NOMO-1 treated with DMSO at 0.1 percent for 48 hours (cell line): ENCODE results near the gene TOM1L2.
"Not testable (repeated sequence)": the region's sequence is repeated elsewhere in the genome, so short reads cannot be mapped to it uniquely, and the experiment has no call there.

ENCODE experiments used
- DNase-seq: peaks from one replicate; lab custom pipeline; 2025; ENCODE audit not compliant: unreplicated experiment; lab: John Stamatoyannopoulos, UW

The TOM1L2 gene

GRCh38 chr17:17971431-17972125, 622 bp downstream of the TOM1L2 start:
- DNase-seq: no peak

DNA sequence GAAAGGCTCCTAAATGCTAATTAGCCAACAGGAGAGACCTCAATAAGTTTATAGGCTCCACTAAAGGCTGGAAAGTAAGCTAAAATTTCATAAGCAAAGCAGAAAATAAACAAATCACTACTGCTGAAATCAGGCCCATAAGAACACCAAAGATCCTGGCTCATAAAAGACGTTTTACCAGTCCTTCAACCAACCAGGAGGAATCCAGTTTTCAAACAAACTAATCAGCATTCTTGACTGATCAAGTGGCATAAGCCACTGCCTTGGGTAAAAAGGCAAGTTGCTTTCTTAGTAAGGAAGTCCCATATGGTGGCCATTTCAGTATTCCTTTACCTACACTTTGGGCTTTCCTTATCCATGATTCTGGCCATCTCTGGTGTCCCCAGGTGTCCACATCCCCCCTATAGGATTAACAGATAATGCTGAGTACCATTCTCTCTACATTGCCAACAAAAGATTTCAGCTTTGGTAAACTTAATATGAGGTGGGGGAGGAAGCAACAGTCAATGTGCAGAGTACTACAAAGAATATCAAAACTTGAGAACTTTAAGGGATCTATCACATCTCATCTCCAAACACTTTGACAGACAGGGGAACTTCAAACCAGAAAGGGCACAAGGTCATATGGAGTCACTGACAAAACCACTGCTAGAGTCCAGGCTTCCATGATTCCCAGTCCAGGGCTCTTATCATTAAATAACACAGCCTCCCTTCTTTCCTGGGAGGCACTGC, 1.3 kb downstream of the TOM1L2 start:
- no peak for DNase-seq

DNA sequence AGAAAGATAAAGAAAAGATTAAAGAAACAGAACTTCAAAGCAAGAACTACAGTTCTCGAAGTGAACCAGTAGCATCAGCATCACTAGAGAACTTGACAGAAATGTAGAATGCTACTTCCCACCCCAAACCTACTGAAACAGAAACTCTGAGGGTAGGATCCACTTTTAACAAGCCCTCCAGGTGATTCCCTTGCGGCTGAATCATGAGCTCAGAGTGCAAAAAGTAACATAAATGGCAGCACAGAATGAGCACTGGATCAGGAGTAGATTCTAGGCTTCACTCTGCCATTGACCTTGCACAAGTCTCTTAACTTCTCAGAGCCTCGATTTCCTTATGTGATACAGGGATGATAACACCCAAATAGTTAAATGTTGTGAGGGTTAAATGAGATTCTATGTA, 5.8 kb downstream of the TOM1L2 start:
- no peak for DNase-seq

- DNase-seq: no peak
These were observed 7.0 kb downstream of the TOM1L2 start for GRCh38 chr17:17965152-17965721.

DNA sequence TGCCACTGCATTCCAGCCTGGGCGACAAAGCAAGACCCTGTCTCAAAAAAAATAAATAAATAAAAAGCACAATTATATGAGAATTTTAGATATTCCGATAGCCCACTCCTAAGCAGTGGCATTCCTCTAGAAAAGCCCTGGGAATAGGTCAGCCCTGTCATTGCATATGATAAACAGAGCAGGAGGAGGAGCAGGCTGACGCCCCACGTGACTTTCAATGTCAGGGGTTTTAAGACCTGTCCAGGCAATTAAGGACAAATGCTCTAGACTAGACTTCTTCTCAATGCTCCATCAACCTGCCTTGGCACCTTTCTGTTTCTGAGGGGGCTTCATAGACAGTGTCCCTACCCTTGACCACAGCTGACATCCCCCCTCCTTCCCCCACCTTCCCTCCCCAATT, 7.5 kb downstream of the TOM1L2 start:
- DNase-seq: no peak

DNA sequence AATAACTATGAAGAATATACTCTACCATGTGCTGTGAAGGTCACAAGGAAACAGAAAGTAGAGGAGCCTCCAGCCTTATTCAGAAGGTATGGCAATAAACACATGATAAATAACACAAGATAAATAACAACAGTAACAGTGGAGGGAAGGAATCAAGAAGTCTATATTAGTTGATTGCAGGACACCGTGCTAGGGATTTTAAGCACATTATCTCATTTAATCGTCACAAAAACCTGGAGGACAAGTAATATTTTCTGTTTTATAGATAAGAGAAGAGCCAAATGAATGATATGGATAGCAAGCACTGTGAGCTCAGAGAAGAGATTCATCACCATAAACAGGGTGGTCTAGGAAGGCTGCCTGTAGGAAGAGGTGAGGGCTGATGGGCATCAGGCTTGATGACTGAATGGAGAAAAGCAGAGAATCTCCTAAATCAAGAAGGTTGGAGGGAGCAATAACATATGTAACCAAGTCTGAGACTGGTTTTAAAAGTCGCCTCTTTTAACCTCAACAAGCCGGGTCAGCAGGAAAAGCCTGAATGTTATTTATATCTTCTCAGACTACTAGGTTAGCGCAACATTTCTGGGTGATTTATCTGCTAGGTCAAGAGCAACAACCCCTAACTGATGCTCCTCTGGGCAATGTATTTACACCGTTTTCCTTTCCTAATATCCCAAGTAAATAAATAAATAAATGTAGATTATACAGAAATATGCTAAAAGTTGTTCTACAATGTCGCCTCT, 8.3 kb downstream of the TOM1L2 start:
- no peak for DNase-seq

DNA sequence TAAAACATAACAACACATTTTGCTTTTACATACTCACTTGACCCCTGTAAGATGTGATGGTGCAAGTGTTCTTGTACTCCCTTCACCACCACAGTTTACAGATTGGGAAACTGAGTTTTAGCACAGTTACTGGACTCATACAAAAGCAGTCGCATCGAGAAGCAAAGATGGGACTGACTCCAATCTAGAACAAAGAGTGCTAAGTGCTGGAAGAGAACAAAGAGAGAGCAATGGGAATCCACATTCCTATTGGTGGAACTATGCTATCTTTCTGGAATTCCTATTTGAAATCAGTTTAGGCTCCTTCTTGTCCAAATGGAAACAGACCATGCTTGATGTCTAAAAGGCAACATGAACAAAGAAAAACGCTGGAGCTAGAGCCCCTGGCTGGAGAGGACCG, 9.1 kb downstream of the TOM1L2 start:
- DNase-seq: no peak

GRCh38 chr17:17960500-17961030, 11.6 kb downstream of the TOM1L2 start:
- DNase-seq: no peak

- no peak for DNase-seq
These were observed 12.5 kb downstream of the TOM1L2 start for GRCh38 chr17:17959520-17960361.

DNA sequence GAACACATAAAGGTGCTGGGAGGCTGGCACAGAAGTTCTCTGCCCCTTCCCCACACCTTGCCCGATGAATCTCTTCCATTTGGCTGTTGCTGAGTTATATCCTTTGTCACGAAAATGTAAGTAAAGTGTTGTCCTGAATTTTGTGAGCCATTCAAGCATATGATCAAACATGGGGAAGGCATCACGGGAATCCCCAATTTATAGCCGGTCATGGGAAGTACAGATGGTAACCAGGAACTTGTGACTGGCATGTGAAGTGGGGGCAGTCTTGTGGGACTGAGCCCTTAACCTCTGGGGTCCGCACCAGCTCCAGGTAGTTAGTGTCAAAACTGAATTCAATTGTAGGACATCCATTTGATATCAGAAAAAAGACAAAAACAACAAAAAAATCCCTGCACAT, 13.2 kb downstream of the TOM1L2 start:
- no peak for DNase-seq

- DNase-seq: no peak
These were observed 14.7 kb downstream of the TOM1L2 start for GRCh38 chr17:17957584-17957916.

- DNase-seq: not testable (repeated sequence)
These were observed 16.3 kb downstream of the TOM1L2 start for GRCh38 chr17:17955790-17956341.

GRCh38 chr17:17954079-17954478, 18.1 kb downstream of the TOM1L2 start:
- DNase-seq: no peak

GRCh38 chr17:17952691-17953090, 19.5 kb downstream of the TOM1L2 start:
- no peak for DNase-seq

DNA sequence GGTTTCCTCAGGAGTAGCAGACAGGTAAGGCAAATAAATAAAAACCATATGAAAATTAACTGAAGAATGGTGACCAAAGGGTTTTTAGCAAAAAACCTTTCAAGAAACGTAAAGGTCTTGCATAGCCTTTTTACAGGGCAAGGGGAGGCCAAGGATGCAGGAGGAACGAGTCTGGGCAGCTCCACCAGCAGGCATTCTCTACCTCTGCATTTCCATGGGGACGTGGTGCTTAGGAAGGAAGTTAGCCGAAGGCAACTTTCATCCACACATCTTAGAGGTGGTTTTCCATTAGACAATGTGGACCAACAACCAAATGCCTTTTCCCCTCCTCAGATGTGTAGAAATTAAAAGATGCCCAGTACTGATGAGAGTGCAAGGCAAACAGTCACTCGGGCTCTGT, 20.7 kb downstream of the TOM1L2 start:
- DNase-seq: no peak

GRCh38 chr17:17950806-17951205, 21.4 kb downstream of the TOM1L2 start:
- no peak for DNase-seq

DNA sequence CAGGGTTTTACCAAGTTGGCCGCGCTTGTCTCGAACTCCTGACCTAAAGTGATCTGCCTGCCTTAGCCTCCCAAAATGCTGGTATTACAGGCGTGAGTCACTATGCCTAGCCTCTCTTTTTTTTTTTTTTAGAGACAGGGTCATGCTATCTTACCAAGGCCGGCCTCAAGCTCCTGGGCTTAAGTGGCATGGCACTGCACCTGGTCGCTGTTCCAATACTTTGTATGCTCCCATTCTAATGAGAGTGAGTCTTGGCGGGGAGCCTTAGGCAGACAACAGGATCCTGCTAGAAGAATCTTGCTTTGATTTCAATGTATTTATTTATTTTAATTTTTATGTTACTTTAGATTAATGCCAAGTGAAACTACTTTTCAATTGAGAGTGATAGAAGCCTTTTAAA, 21.9 kb downstream of the TOM1L2 start:
- DNase-seq: no peak

DNA sequence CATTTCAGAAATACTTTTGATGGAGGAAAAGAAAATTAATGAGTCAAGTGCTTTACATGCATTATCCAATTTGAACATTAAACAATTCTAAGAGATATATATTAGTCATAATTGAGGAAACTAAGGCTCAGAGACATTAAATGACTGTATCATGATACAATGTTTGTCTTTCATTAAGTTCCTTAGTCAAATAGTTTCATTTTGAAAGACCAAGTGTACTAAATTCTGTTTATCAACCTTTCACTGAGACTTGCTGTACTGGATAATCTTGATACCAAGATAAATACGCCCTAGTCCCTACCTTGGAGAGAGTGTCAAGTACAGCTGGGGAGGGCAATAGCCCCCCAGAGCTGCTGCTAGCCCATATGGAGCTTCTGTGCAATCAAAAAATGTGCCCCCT, 24.2 kb downstream of the TOM1L2 start:
- no peak for DNase-seq

DNA sequence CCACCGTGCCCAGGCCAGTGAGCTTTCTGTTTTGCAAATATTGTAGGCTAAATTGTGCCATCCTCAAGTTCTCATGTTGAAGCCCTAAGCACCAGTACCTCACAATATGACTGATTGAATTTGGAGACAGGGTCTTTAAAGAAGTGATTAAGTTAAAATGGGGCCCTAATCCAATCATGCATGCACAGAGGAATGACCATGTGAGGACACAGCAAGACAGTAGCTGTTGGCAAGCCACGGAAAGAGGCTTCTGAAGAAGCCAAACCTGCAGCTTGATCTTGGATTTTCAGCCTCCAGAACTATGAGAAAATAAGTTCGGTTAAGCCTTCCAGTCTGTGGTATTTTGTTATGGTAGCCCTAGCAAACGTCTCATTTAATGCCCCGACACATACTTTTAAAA, 24.9 kb downstream of the TOM1L2 start:
- no peak for DNase-seq

DNA sequence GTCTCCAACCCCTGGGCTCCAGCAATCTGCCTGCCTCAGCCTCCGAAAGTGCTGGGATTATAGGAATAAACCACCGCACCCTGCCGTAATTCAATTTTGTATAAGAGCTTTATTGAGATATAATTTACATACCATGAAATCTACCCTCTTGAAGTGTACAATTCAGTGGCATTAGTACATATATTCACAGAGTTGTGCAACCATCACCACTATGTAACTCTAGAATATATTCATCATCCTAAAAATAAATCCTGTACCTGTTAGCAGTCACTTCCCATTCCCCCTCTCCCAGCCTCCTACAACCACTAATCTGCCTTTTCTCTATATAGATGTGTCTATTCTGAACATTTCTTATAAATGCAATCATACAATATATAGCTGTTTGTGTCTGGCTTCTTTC, 26.1 kb downstream of the TOM1L2 start:
- no peak for DNase-seq
